ENCODE measurements around the gene IL10RB. TPM values are rescaled to one million over a fixed set of nuclear protein-coding genes. Genes with fewer than 3 reads are reported as not detected.
A peak's percentile ranks its signal among the peaks of the same experiment; 100 is the strongest.

IL10RB gene
- total RNA-seq, 3 donors from 2014 or later (not counting 1 experiment from before 2014, with no cell fraction given), result 18.4 to 27.8 (median 27.3) TPM

- peaks cover 37% of the 10 kb centered on the region for H3K4me1 ChIP-seq (ENCODE audit: control insufficient read depth, insufficient read depth, low read length)
- ATAC-seq, result no peak
- H3K4me3 Mint-ChIP-seq, result peak overlapping the region; percentile 98
- no peaks in the 10 kb centered on the region for H3K36me3 Mint-ChIP-seq
- peaks cover 60 to 63% of the 10 kb centered on the region in 2 donors for H3K4me1 Mint-ChIP-seq
- no peaks in the 10 kb centered on the region for H3K9me3 Mint-ChIP-seq
- no peak overlapping the region for H3K4me3 ChIP-seq (ENCODE audit: low read length)
- no peaks in the 10 kb centered on the region for H3K27me3 ChIP-seq (ENCODE audit: control insufficient read depth, insufficient read depth, low read length)
- H3K36me3 ChIP-seq (ENCODE audit: control insufficient read depth, insufficient read depth, low read length), result peaks cover 33% of the 10 kb centered on the region
- intact Hi-C loops (cut with micrococcal nuclease), result loop anchor here (10.0 kb wide), 1 partner anchor 46 kb away; no protein-coding TSS in a partner anchor
- peak overlapping the region; percentile 94 to 95 for H3K27ac Mint-ChIP-seq
- no peak for TF ChIP-seq CTCF (IDR thresholded peaks at IDR 0.05)
- H3K27ac ChIP-seq (ENCODE audit: low read length), result peak overlapping the region; percentile 48
- H3K9me3 ChIP-seq (ENCODE audit: control insufficient read depth, insufficient read depth, low read length), result no peaks in the 10 kb centered on the region
- H3K27me3 Mint-ChIP-seq (ENCODE audit: low read depth in 2 of 2), result no peaks in the 10 kb centered on the region
- WGBS (ENCODE audit: insufficient coverage), result 75% methylated on average over 7 of the region's 7 CpGs
- DNase-seq, result no peak
Observed at GRCh38 chr21:33268393-33268736, 2.2 kb downstream of the IL10RB start.

- Mint-ChIP-seq H3K4me3 (peak overlapping the region; percentile 98), H3K27me3 (ENCODE audit: low read depth in 2 of 2) (no peaks in the 10 kb centered on the region), H3K9me3 (no peaks in the 10 kb centered on the region), H3K36me3 (no peaks in the 10 kb centered on the region), H3K27ac (peak overlapping the region; percentile 94 to 95), H3K4me1 (peaks cover 61 to 66% of the 10 kb centered on the region in 2 donors)
- Histone ChIP-seq H3K27me3 (ENCODE audit: control insufficient read depth, insufficient read depth, low read length) (no peaks in the 10 kb centered on the region), H3K9me3 (ENCODE audit: control insufficient read depth, insufficient read depth, low read length) (no peaks in the 10 kb centered on the region), H3K4me3 (ENCODE audit: low read length) (no peak overlapping the region), H3K4me1 (ENCODE audit: control insufficient read depth, insufficient read depth, low read length) (peaks cover 36% of the 10 kb centered on the region), H3K27ac (ENCODE audit: low read length) (peak overlapping the region; percentile 48), H3K36me3 (ENCODE audit: control insufficient read depth, insufficient read depth, low read length) (peaks cover 29% of the 10 kb centered on the region)
- intact Hi-C loops (cut with micrococcal nuclease), result loop anchor here (10.0 kb wide), 1 partner anchor 46 kb away; no protein-coding TSS in a partner anchor
- no peak for TF ChIP-seq CTCF (IDR thresholded peaks at IDR 0.05)
- DNase-seq, result peak in 1 of 2 donors; percentile 62
- ATAC-seq, result no peak
- 67% methylated on average over 12 of the region's 12 CpGs for WGBS (ENCODE audit: insufficient coverage)
Observed at GRCh38 chr21:33268737-33269441, 2.7 kb downstream of the IL10RB start.

- no peak for TF ChIP-seq CTCF (IDR thresholded peaks at IDR 0.05)
- no peak overlapping the region for H3K4me3 Mint-ChIP-seq
- Histone ChIP-seq H3K9me3 (ENCODE audit: control insufficient read depth, insufficient read depth, low read length) (no peaks in the 10 kb centered on the region), H3K4me1 (ENCODE audit: control insufficient read depth, insufficient read depth, low read length) (peaks cover 27% of the 10 kb centered on the region), H3K27me3 (ENCODE audit: control insufficient read depth, insufficient read depth, low read length) (no peaks in the 10 kb centered on the region), H3K4me3 (ENCODE audit: low read length) (no peak overlapping the region), H3K27ac (ENCODE audit: low read length) (no peak overlapping the region), H3K36me3 (ENCODE audit: control insufficient read depth, insufficient read depth, low read length) (peaks cover 25% of the 10 kb centered on the region)
- H3K9me3 Mint-ChIP-seq, result no peaks in the 10 kb centered on the region
- no peaks in the 10 kb centered on the region for H3K36me3 Mint-ChIP-seq
- ATAC-seq (no peak), DNase-seq (no peak)
- no peak overlapping the region for H3K27ac Mint-ChIP-seq
- WGBS (ENCODE audit: insufficient coverage), result 94% methylated on average over 8 of the region's 8 CpGs
- H3K4me1 Mint-ChIP-seq, result peaks cover 57 to 59% of the 10 kb centered on the region in 2 donors
- intact Hi-C loops (cut with micrococcal nuclease), result no loop called here
- H3K27me3 Mint-ChIP-seq (ENCODE audit: low read depth in 2 of 2), result no peaks in the 10 kb centered on the region
Observed at GRCh38 chr21:33270986-33271385, 4.8 kb downstream of the IL10RB start.

- no peak for ATAC-seq
Observed at GRCh38 chr21:33273044-33273443, 6.9 kb downstream of the IL10RB start.

More at GRCh38 chr21:33273044-33273443, 6.9 kb downstream of the IL10RB start:
- H3K9me3 Mint-ChIP-seq, result no peaks in the 10 kb centered on the region
- H3K36me3 Mint-ChIP-seq, result no peaks in the 10 kb centered on the region
- no peaks in the 10 kb centered on the region for H3K27me3 ChIP-seq (ENCODE audit: control insufficient read depth, insufficient read depth, low read length)
- DNase-seq, result no peak
- H3K4me1 Mint-ChIP-seq, result peaks cover 42 to 43% of the 10 kb centered on the region in 2 donors
- TF ChIP-seq CTCF (IDR thresholded peaks at IDR 0.05), result no peak
- H3K4me3 ChIP-seq (ENCODE audit: low read length), result no peak overlapping the region
- no peaks in the 10 kb centered on the region for H3K27me3 Mint-ChIP-seq (ENCODE audit: low read depth in 2 of 2)
- H3K27ac Mint-ChIP-seq, result peak overlapping the region; percentile 27 to 41
- no peak overlapping the region for H3K27ac ChIP-seq (ENCODE audit: low read length)
- peaks cover 11% of the 10 kb centered on the region for H3K4me1 ChIP-seq (ENCODE audit: control insufficient read depth, insufficient read depth, low read length)
- peaks cover 35% of the 10 kb centered on the region for H3K36me3 ChIP-seq (ENCODE audit: control insufficient read depth, insufficient read depth, low read length)
- WGBS (ENCODE audit: insufficient coverage), result 92% methylated on average over 5 of the region's 6 CpGs
- intact Hi-C loops (cut with micrococcal nuclease), result no loop called here
- H3K9me3 ChIP-seq (ENCODE audit: control insufficient read depth, insufficient read depth, low read length), result no peaks in the 10 kb centered on the region
- H3K4me3 Mint-ChIP-seq, result no peak overlapping the region

Measured in natural killer cell (primary cell).